ENCODE data around the gene MT1M. TPM values are rescaled to one million over a fixed set of nuclear protein-coding genes. Genes with fewer than 3 reads are reported as not detected.

The MT1M gene
- polyA plus RNA-seq, 2 of the 4 experiments (the other 2 are of a cell fraction), result not detected

- DNase-seq (ENCODE audit: low read depth in 1 of 2, low spot score in 1 of 2) (no peak), ATAC-seq (no peak), FAIRE-seq (no peak)
- CTCF ChIA-PET, result interaction anchor here (1.0 to 25.6 kb wide), 4 partner anchors 10 to 69 kb away, joined by 3 to 340 read pairs (median 4); partner anchors contain the start of gene MT2A
- POLR2A ChIA-PET, result interaction anchor here (1.0 kb wide), 1 partner anchor 25 kb away, joined by 4 read pairs; the partner anchor contains the start of gene MT2A
- H3K9me3 ChIP-seq, result no peaks in the 10 kb centered on the region
- no peak overlapping the region for H3K4me2 ChIP-seq
- 44% methylated on average over 7 of the region's 7 CpGs for WGBS (ENCODE audit: missing lambda C conversion rate)
- H3K4me1 ChIP-seq, result 0 out of 3 replicates have a peak, but pooled peaks cover under 1% of the 10 kb centered on the region
- no peak overlapping the region for H3K4me3 ChIP-seq
- TF ChIP-seq, protein P1, sequence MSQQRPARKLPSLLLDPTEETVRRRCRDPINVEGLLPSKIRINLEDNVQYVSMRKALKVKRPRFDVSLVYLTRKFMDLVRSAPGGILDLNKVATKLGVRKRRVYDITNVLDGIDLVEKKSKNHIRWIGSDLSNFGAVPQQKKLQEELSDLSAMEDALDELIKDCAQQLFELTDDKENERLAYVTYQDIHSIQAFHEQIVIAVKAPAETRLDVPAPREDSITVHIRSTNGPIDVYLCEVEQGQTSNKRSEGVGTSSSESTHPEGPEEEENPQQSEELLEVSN (IDR thresholded peaks at IDR 0.05; ENCODE audit: borderline replicate concordance, low read depth), result no peak
- no peak for TF ChIP-seq FOSB (CRISPR knock-in tag; IDR thresholded peaks at IDR 0.05)
- TF ChIP-seq, protein P2, sequence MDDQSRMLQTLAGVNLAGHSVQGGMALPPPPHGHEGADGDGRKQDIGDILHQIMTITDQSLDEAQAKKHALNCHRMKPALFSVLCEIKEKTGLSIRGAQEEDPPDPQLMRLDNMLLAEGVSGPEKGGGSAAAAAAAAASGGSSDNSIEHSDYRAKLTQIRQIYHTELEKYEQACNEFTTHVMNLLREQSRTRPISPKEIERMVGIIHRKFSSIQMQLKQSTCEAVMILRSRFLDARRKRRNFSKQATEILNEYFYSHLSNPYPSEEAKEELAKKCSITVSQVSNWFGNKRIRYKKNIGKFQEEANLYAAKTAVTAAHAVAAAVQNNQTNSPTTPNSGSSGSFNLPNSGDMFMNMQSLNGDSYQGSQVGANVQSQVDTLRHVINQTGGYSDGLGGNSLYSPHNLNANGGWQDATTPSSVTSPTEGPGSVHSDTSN (IDR thresholded peaks at IDR 0.05), result no peak
- TF ChIP-seq HEYL (CRISPR knock-in tag; IDR thresholded peaks at IDR 0.05), result no peak
- no peak for TF ChIP-seq HES2 (IDR thresholded peaks at IDR 0.05)
- no peak for TF ChIP-seq NR3C1 (IDR thresholded peaks at IDR 0.05)
- TF ChIP-seq MYC (IDR thresholded peaks at IDR 0.05; ENCODE audit: borderline replicate concordance, low read length), result no peak
- TF ChIP-seq SREBF2 (IDR thresholded peaks at IDR 0.05), result no peak
- no peak for TF ChIP-seq SMC3 (IDR thresholded peaks at IDR 0.05)
- TF ChIP-seq ESRRA (IDR thresholded peaks at IDR 0.05; ENCODE audit: borderline replicate concordance, low read length), result no peak
- TF ChIP-seq HDAC2 (IDR thresholded peaks at IDR 0.05), result no peak
- TF ChIP-seq ELK1 (IDR thresholded peaks at IDR 0.05; ENCODE audit: low read depth, low read length), result no peak
- TF ChIP-seq, protein P3, sequence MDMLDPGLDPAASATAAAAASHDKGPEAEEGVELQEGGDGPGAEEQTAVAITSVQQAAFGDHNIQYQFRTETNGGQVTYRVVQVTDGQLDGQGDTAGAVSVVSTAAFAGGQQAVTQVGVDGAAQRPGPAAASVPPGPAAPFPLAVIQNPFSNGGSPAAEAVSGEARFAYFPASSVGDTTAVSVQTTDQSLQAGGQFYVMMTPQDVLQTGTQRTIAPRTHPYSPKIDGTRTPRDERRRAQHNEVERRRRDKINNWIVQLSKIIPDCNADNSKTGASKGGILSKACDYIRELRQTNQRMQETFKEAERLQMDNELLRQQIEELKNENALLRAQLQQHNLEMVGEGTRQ (IDR thresholded peaks at IDR 0.05), result no peak
- no peak overlapping the region for H3K27ac ChIP-seq
These were observed 1.1 kb downstream of the MT1M start for GRCh38 chr16:56633535-56633934.

DNA sequence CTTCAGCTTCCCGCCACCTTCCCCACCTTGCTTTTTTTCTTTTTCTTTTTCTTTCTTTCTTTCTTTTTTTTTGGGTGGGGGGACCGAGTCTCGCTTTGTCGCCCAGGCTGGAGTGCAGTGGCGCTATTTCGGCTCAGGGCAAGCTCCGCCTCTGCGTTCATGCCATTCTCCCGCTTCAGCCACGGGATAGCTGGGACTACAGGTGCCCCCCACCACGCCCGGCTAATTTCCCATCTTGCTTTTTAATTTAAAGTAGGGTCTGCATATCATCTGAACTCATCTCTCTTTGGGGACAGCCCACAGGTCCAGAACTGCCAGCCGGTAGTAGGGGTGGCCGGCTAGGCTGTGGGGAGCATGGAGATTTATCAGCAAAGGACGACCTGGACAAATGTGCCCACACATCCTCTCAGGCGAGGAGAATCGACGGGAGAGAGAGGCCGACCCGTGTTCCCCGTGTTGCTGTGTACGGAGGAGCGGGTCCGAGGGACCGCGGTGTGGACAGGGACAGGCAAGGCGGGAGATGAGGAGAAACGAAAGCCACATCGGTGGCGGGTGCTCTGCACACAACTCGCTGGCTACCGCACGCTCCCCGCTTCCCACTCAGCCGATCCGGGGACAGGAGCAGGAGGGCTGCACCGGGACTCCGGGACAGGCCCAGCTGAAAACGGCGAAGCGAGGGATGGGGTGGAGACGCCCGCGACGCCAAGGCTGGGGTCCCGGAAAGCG, 2.4 kb downstream of the MT1M start:
- 82% methylated on average over 47 of the region's 47 CpGs for WGBS (ENCODE audit: missing lambda C conversion rate)
- ATAC-seq (no peak), FAIRE-seq (no peak), DNase-seq (ENCODE audit: low read depth in 1 of 2, low spot score in 1 of 2) (no peak)
- H3K4me2 ChIP-seq, result no peak overlapping the region
- ChIA-PET POLR2A (no interaction called here), CTCF (interaction anchor here (0.8 to 25.6 kb wide), 5 partner anchors 9 to 67 kb away, joined by 3 to 340 read pairs (median 4); partner anchors contain the start of gene MT2A)
- H3K27ac ChIP-seq, result no peak overlapping the region
- H3K9me3 ChIP-seq, result no peaks in the 10 kb centered on the region
- H3K4me1 ChIP-seq, result 0 out of 3 replicates have a peak, but pooled peaks cover 3% of the 10 kb centered on the region
- H3K4me3 ChIP-seq, result no peak overlapping the region
- no peak for TF ChIP-seq HEYL (CRISPR knock-in tag; IDR thresholded peaks at IDR 0.05)
- TF ChIP-seq HMGXB4 (CRISPR knock-in tag; IDR thresholded peaks at IDR 0.05; ENCODE audit: borderline replicate concordance), result no peak
- no peak for TF ChIP-seq CBX2 (IDR thresholded peaks at IDR 0.05; ENCODE audit: borderline replicate concordance, low read depth)
- TF ChIP-seq, protein P4, sequence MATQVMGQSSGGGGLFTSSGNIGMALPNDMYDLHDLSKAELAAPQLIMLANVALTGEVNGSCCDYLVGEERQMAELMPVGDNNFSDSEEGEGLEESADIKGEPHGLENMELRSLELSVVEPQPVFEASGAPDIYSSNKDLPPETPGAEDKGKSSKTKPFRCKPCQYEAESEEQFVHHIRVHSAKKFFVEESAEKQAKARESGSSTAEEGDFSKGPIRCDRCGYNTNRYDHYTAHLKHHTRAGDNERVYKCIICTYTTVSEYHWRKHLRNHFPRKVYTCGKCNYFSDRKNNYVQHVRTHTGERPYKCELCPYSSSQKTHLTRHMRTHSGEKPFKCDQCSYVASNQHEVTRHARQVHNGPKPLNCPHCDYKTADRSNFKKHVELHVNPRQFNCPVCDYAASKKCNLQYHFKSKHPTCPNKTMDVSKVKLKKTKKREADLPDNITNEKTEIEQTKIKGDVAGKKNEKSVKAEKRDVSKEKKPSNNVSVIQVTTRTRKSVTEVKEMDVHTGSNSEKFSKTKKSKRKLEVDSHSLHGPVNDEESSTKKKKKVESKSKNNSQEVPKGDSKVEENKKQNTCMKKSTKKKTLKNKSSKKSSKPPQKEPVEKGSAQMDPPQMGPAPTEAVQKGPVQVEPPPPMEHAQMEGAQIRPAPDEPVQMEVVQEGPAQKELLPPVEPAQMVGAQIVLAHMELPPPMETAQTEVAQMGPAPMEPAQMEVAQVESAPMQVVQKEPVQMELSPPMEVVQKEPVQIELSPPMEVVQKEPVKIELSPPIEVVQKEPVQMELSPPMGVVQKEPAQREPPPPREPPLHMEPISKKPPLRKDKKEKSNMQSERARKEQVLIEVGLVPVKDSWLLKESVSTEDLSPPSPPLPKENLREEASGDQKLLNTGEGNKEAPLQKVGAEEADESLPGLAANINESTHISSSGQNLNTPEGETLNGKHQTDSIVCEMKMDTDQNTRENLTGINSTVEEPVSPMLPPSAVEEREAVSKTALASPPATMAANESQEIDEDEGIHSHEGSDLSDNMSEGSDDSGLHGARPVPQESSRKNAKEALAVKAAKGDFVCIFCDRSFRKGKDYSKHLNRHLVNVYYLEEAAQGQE (IDR thresholded peaks at IDR 0.05), result no peak
- TF ChIP-seq FOSL2 (IDR thresholded peaks at IDR 0.05), result no peak
- TF ChIP-seq FOSL2 (CRISPR knock-in tag; IDR thresholded peaks at IDR 0.05), result no peak
- no peak for TF ChIP-seq HOXB5 (CRISPR knock-in tag; IDR thresholded peaks at IDR 0.05)
- TF ChIP-seq, protein P5, sequence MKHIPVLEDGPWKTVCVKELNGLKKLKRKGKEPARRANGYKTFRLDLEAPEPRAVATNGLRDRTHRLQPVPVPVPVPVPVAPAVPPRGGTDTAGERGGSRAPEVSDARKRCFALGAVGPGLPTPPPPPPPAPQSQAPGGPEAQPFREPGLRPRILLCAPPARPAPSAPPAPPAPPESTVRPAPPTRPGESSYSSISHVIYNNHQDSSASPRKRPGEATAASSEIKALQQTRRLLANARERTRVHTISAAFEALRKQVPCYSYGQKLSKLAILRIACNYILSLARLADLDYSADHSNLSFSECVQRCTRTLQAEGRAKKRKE (CRISPR knock-in tag; IDR thresholded peaks at IDR 0.05; ENCODE audit: low read depth), result no peak
- TF ChIP-seq, protein P6, sequence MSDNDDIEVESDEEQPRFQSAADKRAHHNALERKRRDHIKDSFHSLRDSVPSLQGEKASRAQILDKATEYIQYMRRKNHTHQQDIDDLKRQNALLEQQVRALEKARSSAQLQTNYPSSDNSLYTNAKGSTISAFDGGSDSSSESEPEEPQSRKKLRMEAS (IDR thresholded peaks at IDR 0.05), result no peak
- TF ChIP-seq RARB (CRISPR knock-in tag; IDR thresholded peaks at IDR 0.05), result no peak
- TF ChIP-seq MAZ (IDR thresholded peaks at IDR 0.05; ENCODE audit: borderline replicate concordance, low read depth, low read length), result no peak
- TF ChIP-seq NFE2L2 (conservative IDR thresholded peaks at IDR 0.05; ENCODE audit: low read length), result no peak
- TF ChIP-seq HDAC2 (IDR thresholded peaks at IDR 0.05), result no peak
- TF ChIP-seq MAFK (IDR thresholded peaks at IDR 0.05; ENCODE audit: partially characterized antibody), result no peak
- no peak for TF ChIP-seq FOXS1 (CRISPR knock-in tag; IDR thresholded peaks at IDR 0.05)
- TF ChIP-seq SMC3 (IDR thresholded peaks at IDR 0.05), result no peak
